ENCODE data around the gene PLEKHM3.

Gene PLEKHM3

DNA sequence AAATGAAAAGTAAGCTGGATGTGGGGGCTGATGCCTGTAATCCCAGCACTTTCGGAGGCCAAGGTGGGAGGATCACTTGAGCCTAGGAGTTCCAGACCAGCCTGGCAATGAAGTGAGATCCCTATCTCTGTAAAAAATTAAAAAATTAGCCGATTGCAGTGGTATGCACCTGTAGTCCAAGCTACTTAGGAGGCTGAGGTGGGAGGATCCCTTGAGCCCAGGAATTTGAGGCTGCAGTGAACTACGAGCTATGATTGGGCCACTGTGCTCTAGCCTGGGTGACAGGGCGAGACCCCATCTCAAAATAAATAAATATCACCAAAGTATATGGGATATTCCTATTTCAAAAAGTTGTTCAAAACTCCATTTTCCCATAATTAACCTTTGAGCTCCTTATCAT, 154.5 kb downstream of the PLEKHM3 start:
- Histone ChIP-seq H3K9me3 (ENCODE audit: control insufficient read depth in 2 of 2, low read length in 2 of 2) (no peaks in the 10 kb centered on the region), H3K4me3 (ENCODE audit: low read length in 2 of 2) (no peak overlapping the region), H3K4me1 (ENCODE audit: control insufficient read depth, insufficient read depth, low read length) (no peaks in the 10 kb centered on the region), H3K27ac (ENCODE audit: low read length) (no peak overlapping the region), H3K36me3 (ENCODE audit: control insufficient read depth in 2 of 2, insufficient read depth in 2 of 2, low read length in 2 of 2) (no peaks in the 10 kb centered on the region), H3K27me3 (ENCODE audit: control insufficient read depth in 1 of 2, insufficient read depth in 2 of 2, low read length in 2 of 2) (no peaks in the 10 kb centered on the region), H3K9ac (ENCODE audit: low read length in 2 of 2) (no peak overlapping the region)

DNA sequence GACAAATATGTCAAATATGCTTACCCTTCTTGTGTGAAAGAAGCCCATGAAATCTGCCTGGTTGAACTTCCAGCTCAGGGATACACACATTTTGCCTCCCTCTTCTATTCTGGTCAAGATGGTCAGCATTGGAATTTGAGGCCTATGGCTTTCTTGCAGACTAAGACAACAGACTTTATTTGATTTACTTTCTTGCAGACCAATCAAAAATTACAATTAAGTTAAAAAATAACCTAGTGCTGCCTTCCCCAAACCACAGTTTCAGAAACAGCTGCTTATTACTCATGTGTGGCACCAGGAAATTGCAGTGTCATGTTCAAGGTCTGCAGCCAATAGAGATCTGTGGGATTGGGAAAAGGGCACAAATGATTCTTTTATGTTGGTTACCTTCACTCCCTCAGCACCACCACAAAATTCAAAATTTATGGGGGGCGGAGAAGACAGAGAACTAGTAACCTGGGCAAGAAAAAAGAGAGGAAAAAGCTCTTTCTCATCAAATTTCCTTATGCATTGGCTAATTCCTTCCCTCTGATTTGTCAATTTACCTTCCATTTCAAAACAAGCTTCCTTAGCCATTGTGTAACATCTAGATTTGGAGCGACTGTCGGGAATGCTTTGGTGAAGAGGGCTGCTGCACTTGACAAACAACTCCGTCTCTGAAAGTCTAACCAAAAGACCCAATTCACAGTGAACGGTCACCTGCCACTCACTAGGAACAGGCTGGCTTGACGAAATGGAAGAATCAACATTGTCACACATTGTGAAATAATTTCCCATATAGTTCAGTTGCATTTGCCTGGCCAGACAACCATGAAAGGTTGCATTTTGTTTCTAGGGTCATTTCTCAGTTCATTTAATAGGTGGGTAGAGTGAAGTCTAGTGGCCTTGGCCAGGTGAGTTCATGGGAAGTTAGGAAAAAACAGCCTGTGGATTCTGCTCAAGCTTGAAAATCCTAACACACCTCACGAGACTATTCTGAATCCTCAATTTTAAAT, 155.2 kb downstream of the PLEKHM3 start:
- Histone ChIP-seq H3K9ac (ENCODE audit: low read length in 2 of 2) (no peak overlapping the region), H3K4me1 (ENCODE audit: control insufficient read depth, insufficient read depth, low read length) (no peaks in the 10 kb centered on the region), H3K9me3 (ENCODE audit: control insufficient read depth in 2 of 2, low read length in 2 of 2) (no peaks in the 10 kb centered on the region), H3K36me3 (ENCODE audit: control insufficient read depth in 2 of 2, insufficient read depth in 2 of 2, low read length in 2 of 2) (no peaks in the 10 kb centered on the region), H3K27ac (ENCODE audit: low read length) (no peak overlapping the region), H3K4me3 (ENCODE audit: low read length in 2 of 2) (no peak overlapping the region), H3K27me3 (ENCODE audit: control insufficient read depth in 1 of 2, insufficient read depth in 2 of 2, low read length in 2 of 2) (no peaks in the 10 kb centered on the region)

DNA sequence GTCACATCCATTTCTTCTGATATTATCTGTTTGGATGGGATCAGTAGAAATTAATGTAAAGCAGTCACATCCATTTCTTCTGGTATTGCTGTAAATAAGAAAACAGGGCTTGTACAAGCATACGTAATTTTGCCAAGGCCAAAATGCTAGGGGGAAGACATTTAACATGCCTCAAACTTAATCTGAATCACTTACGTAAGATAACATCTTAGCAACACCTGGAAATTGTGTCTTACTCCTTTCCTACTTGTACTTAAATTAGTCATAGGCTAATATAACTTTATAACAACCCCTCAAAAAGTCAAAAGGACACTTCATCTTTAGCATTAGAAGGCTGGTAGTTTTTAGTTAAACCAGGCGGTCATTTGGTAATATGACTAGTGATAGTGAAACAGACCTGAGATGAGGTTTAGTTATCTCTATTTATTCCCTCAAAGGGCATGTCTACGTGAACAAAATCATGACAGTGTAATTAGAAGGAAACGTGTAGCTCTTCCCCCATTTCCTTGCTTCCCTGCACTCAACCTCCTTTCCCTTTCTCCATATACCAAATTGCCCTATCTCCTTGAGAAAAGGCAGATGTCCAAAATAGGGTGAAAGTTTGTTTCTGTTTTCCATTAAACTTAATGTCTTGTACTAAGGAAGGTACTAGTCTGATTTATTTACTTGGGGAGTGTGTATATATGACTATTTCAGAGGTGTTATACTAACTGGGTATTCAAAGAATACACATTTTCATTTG, 156.3 kb downstream of the PLEKHM3 start:
- H3K27ac ChIP-seq (ENCODE audit: low read length) = no peak overlapping the region
- H3K36me3 ChIP-seq (ENCODE audit: control insufficient read depth in 2 of 2, insufficient read depth in 2 of 2, low read length in 2 of 2) = no peaks in the 10 kb centered on the region
- H3K9me3 ChIP-seq (ENCODE audit: control insufficient read depth in 2 of 2, low read length in 2 of 2) = no peaks in the 10 kb centered on the region
- H3K27me3 ChIP-seq (ENCODE audit: control insufficient read depth in 1 of 2, insufficient read depth in 2 of 2, low read length in 2 of 2) = no peaks in the 10 kb centered on the region
- no peak overlapping the region for H3K9ac ChIP-seq (ENCODE audit: low read length in 2 of 2)
- H3K4me1 ChIP-seq (ENCODE audit: control insufficient read depth, insufficient read depth, low read length) = no peaks in the 10 kb centered on the region
- no peak overlapping the region for H3K4me3 ChIP-seq (ENCODE audit: low read length in 2 of 2)

DNA sequence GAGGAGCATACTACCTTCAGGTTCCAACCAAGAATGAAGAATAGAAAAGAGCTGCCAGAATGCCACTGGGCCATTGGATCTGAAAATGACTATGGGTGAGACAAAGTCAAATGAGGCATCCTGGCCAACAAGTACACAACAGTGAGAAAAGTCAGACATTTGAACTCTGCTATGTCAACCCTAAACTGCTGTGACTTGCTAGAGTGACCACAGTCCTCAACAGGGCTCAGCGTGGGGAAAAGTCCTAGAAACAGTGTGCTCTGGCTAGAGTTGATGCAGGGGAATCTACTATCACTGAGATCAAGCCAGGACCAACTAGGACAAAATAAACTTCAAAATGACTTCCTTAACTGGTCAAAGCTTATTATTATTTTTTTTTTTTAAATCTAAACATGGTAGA, 157.4 kb downstream of the PLEKHM3 start:
- no peak overlapping the region for H3K9ac ChIP-seq (ENCODE audit: low read length in 2 of 2)
- no peaks in the 10 kb centered on the region for H3K4me1 ChIP-seq (ENCODE audit: control insufficient read depth, insufficient read depth, low read length)
- no peaks in the 10 kb centered on the region for H3K9me3 ChIP-seq (ENCODE audit: control insufficient read depth in 2 of 2, low read length in 2 of 2)
- no peaks in the 10 kb centered on the region for H3K27me3 ChIP-seq (ENCODE audit: control insufficient read depth in 1 of 2, insufficient read depth in 2 of 2, low read length in 2 of 2)
- H3K4me3 ChIP-seq (ENCODE audit: low read length in 2 of 2) = no peak overlapping the region
- no peak overlapping the region for H3K27ac ChIP-seq (ENCODE audit: low read length)
- no peaks in the 10 kb centered on the region for H3K36me3 ChIP-seq (ENCODE audit: control insufficient read depth in 2 of 2, insufficient read depth in 2 of 2, low read length in 2 of 2)

DNA sequence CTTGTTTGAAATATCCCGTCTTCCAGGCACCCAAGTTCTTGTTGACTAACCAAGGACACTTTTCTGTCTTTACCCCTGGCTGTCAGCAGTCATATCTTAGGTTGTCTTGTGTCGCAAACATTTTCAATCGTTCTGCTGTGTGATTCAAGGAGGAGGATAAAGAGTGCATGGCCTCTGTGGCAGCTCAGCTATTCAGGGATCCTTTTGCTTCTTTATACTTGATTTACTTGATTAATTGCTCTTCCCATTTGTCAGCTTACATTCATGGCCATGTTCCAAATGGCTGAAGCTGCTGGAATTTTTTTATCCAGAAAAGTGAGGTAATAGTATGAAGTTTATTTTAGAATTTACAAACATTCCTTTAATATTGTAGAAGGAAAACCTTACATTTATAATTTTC, 158.3 kb downstream of the PLEKHM3 start:
- no peak overlapping the region for H3K27ac ChIP-seq (ENCODE audit: low read length)
- H3K27me3 ChIP-seq (ENCODE audit: control insufficient read depth in 1 of 2, insufficient read depth in 2 of 2, low read length in 2 of 2) = no peaks in the 10 kb centered on the region

DNA sequence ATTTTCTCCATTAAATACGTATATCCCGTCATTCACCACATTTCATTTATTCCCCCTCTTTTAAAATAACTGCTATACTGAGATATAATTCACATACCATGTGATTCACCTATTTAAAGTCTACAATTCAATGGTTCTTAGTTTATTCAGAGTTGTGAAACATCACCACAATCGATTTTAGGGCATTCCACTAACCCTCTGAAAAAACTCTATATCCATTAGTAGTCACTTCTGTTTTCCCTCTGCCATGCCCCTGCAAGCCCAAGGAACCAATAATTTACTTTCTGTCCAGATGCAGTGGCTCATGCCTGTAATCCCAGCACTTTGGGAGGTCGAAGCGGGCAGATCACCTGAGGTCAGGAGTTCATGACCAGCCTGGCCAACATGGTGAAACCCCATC, 160.1 kb downstream of the PLEKHM3 start:
- Histone ChIP-seq H3K9ac (ENCODE audit: low read length in 2 of 2) (no peak overlapping the region), H3K36me3 (ENCODE audit: control insufficient read depth in 2 of 2, insufficient read depth in 2 of 2, low read length in 2 of 2) (no peaks in the 10 kb centered on the region), H3K27ac (ENCODE audit: low read length) (no peak overlapping the region), H3K9me3 (ENCODE audit: control insufficient read depth in 2 of 2, low read length in 2 of 2) (no peaks in the 10 kb centered on the region), H3K4me3 (ENCODE audit: low read length in 2 of 2) (no peak overlapping the region), H3K4me1 (ENCODE audit: control insufficient read depth, insufficient read depth, low read length) (no peaks in the 10 kb centered on the region), H3K27me3 (ENCODE audit: control insufficient read depth in 1 of 2, insufficient read depth in 2 of 2, low read length in 2 of 2) (no peaks in the 10 kb centered on the region)

More for the DNA sequence above, 158.3 kb downstream of the PLEKHM3 start:
- H3K4me3 ChIP-seq (ENCODE audit: low read length in 2 of 2) = no peak overlapping the region
- no peak overlapping the region for H3K9ac ChIP-seq (ENCODE audit: low read length in 2 of 2)
- no peaks in the 10 kb centered on the region for H3K36me3 ChIP-seq (ENCODE audit: control insufficient read depth in 2 of 2, insufficient read depth in 2 of 2, low read length in 2 of 2)
- no peaks in the 10 kb centered on the region for H3K4me1 ChIP-seq (ENCODE audit: control insufficient read depth, insufficient read depth, low read length)
- H3K9me3 ChIP-seq (ENCODE audit: control insufficient read depth in 2 of 2, low read length in 2 of 2) = no peaks in the 10 kb centered on the region

DNA sequence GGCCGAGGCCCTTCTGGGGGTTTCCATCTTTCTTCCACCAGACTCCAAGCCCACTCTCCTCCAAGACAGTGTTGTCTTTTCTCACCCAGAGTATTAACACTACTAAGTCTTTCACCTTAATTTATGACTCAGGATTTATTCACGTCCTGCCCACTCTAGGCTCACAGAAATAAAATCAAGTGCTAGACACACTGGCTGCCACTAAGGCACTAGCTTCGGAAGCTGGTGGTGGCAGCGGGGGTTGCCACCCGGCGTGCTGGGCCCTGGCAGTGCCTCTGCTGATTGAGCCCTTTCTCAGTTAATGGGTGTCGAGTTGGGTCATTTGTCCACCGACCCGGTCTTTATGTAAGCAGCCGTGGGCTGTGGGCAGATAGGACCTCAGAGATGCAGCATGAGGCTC, 162.0 kb downstream of the PLEKHM3 start:
- H3K9ac ChIP-seq (ENCODE audit: low read length in 2 of 2) = no peak overlapping the region
- no peak overlapping the region for H3K27ac ChIP-seq (ENCODE audit: low read length)
- no peaks in the 10 kb centered on the region for H3K4me1 ChIP-seq (ENCODE audit: control insufficient read depth, insufficient read depth, low read length)
- no peak overlapping the region for H3K4me3 ChIP-seq (ENCODE audit: low read length in 2 of 2)
- H3K36me3 ChIP-seq (ENCODE audit: control insufficient read depth in 2 of 2, insufficient read depth in 2 of 2, low read length in 2 of 2) = no peaks in the 10 kb centered on the region
- H3K9me3 ChIP-seq (ENCODE audit: control insufficient read depth in 2 of 2, low read length in 2 of 2) = no peaks in the 10 kb centered on the region
- H3K27me3 ChIP-seq (ENCODE audit: control insufficient read depth in 1 of 2, insufficient read depth in 2 of 2, low read length in 2 of 2) = no peaks in the 10 kb centered on the region

DNA sequence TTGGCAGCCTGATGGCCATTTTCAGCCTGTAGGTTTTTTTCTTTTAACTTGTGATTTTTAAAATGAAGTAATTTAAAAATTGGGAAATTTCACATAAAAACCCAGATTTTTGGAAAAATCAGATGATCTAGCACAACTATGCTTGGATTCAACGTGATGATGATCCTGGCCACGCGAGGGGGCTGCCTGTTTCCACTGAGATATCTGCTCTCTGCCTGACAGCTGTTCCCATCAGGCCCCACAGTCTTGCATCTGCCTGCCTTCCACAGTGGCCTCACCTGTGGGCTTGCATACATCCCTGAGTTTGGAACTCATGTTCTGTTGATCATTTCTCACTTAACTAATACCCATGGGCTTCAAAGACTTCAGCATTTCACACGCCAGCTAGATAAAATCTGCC, 163.5 kb downstream of the PLEKHM3 start:
- H3K9me3 ChIP-seq (ENCODE audit: control insufficient read depth in 2 of 2, low read length in 2 of 2) = no peaks in the 10 kb centered on the region
- H3K27ac ChIP-seq (ENCODE audit: low read length) = no peak overlapping the region
- no peaks in the 10 kb centered on the region for H3K27me3 ChIP-seq (ENCODE audit: control insufficient read depth in 1 of 2, insufficient read depth in 2 of 2, low read length in 2 of 2)
- no peak overlapping the region for H3K9ac ChIP-seq (ENCODE audit: low read length in 2 of 2)
- no peak overlapping the region for H3K4me3 ChIP-seq (ENCODE audit: low read length in 2 of 2)
- H3K4me1 ChIP-seq (ENCODE audit: control insufficient read depth, insufficient read depth, low read length) = no peaks in the 10 kb centered on the region
- no peaks in the 10 kb centered on the region for H3K36me3 ChIP-seq (ENCODE audit: control insufficient read depth in 2 of 2, insufficient read depth in 2 of 2, low read length in 2 of 2)

DNA sequence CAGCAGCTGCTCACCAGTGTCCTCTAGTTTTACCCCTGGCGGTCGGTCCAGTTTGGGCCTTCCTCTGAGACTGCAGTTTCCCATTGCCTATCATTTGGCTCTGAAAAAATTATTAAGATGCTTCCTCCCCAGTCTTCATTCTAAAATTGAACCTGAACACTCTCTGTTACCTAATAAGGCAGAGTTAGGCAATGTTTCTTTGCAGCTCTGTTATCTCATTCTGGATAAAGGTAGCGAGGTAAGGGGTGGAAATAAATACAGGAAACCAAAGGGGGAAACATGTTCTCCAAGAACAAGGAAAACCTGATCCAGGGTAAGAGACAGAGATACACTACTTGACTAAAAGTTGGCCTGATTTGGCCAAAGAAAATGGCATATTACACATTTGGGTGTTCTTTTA, 164.6 kb downstream of the PLEKHM3 start:
- Histone ChIP-seq H3K9ac (ENCODE audit: low read length in 2 of 2) (no peak overlapping the region), H3K9me3 (ENCODE audit: control insufficient read depth in 2 of 2, low read length in 2 of 2) (no peaks in the 10 kb centered on the region), H3K36me3 (ENCODE audit: control insufficient read depth in 2 of 2, insufficient read depth in 2 of 2, low read length in 2 of 2) (no peaks in the 10 kb centered on the region), H3K4me3 (ENCODE audit: low read length in 2 of 2) (no peak overlapping the region), H3K27ac (ENCODE audit: low read length) (no peak overlapping the region), H3K27me3 (ENCODE audit: control insufficient read depth in 1 of 2, insufficient read depth in 2 of 2, low read length in 2 of 2) (no peaks in the 10 kb centered on the region), H3K4me1 (ENCODE audit: control insufficient read depth, insufficient read depth, low read length) (no peaks in the 10 kb centered on the region)

DNA sequence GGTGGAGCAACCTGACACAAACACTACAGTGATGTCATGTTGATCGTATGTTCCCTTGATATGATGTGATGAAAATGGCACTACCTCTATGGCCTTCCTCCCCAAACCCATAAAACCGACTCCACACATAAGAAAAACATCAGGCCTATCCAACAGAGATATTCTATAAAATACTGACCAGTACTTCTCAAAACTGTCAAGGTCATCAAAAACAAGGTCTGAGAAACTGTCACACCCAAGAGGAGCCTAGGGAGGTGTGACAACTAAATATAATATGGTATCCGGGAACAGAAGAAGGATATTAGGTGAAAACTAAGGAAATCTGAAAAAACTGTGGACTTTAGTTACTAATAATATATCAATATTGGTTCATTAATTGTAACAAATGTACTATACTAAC, 169.7 kb downstream of the PLEKHM3 start:
- H3K4me1 ChIP-seq (ENCODE audit: control insufficient read depth, insufficient read depth, low read length) = no peaks in the 10 kb centered on the region
- no peak overlapping the region for H3K9ac ChIP-seq (ENCODE audit: low read length in 2 of 2)
- H3K36me3 ChIP-seq (ENCODE audit: control insufficient read depth in 2 of 2, insufficient read depth in 2 of 2, low read length in 2 of 2) = no peaks in the 10 kb centered on the region
- H3K4me3 ChIP-seq (ENCODE audit: low read length in 2 of 2) = no peak overlapping the region
- no peaks in the 10 kb centered on the region for H3K27me3 ChIP-seq (ENCODE audit: control insufficient read depth in 1 of 2, insufficient read depth in 2 of 2, low read length in 2 of 2)
- no peak overlapping the region for H3K27ac ChIP-seq (ENCODE audit: low read length)
- no peaks in the 10 kb centered on the region for H3K9me3 ChIP-seq (ENCODE audit: control insufficient read depth in 2 of 2, low read length in 2 of 2)
